Measurements from ENCODE around the gene CCDC3.
"Not testable (repeated sequence)": the region's sequence is repeated elsewhere in the genome, so short reads cannot be mapped to it uniquely, and the experiment has no call there.

The CCDC3 gene

GRCh38 chr10:12876266-12876665 is 125.2 kb downstream of the CCDC3 start:
- no peak for DNase-seq

- DNase-seq = no peak
Observed at GRCh38 chr10:12875100-12875499, 126.4 kb downstream of the CCDC3 start.

- no peak for DNase-seq
Observed at GRCh38 chr10:12874501-12874900, 127.0 kb downstream of the CCDC3 start.

GRCh38 chr10:12873172-12873571 is 128.3 kb downstream of the CCDC3 start:
- DNase-seq = no peak

- DNase-seq = no peak
Observed at GRCh38 chr10:12872577-12872976, 128.9 kb downstream of the CCDC3 start.

GRCh38 chr10:12869427-12869826 is 132.1 kb downstream of the CCDC3 start:
- no peak for DNase-seq

- DNase-seq = peak; percentile 31
Observed at GRCh38 chr10:12868229-12868628, 133.3 kb downstream of the CCDC3 start.

- not testable (repeated sequence) for DNase-seq
Observed at GRCh38 chr10:12865515-12865914, 136.0 kb downstream of the CCDC3 start.

GRCh38 chr10:12862459-12862858 is 139.1 kb downstream of the CCDC3 start:
- no peak for DNase-seq

- no peak for DNase-seq
Observed at GRCh38 chr10:12854988-12855387, 146.5 kb downstream of the CCDC3 start.

GRCh38 chr10:12852687-12853086 is 148.8 kb downstream of the CCDC3 start:
- DNase-seq = no peak

GRCh38 chr10:12849319-12850181 is 152.0 kb downstream of the CCDC3 start:
- peak; percentile 50 for DNase-seq

- DNase-seq = no peak
Observed at GRCh38 chr10:12848439-12849173, 152.9 kb downstream of the CCDC3 start.

GRCh38 chr10:12847361-12847975 is 154.0 kb downstream of the CCDC3 start:
- peak; percentile 66 for DNase-seq

GRCh38 chr10:12846718-12847117 is 154.8 kb downstream of the CCDC3 start:
- DNase-seq = no peak
